WTC11 (cell line): ENCODE data around the gene SLC2A10. TPM values are rescaled to one million over a fixed set of nuclear protein-coding genes. Genes with fewer than 3 reads are reported as not detected.

Experiments used
- ATAC-seq: fragments of 200-7000 bp; cut with Tn5 transposase; 2 replicates; pipeline ENCODE4 v1.10.0; 2021; ENCODE audit warnings: mild to moderate bottlenecking, moderate library complexity
- CTCF ChIA-PET: fragments of 300-600 bp; sonication (Branson Sonifier 250); formaldehyde crosslinking; loops from one replicate; lab custom pipeline; 2021; ENCODE audit warnings: antibody characterized with exemption; lab: Charles Lee
- POLR2A ChIA-PET: fragments of 350-600 bp; sonication (Branson Sonifier 250); formaldehyde crosslinking; loops from one replicate; lab custom pipeline; 2021; ENCODE audit warnings: antibody characterized with exemption; lab: Charles Lee
- DNase-seq: peaks from one replicate; pipeline ENCODE4 v3.0.0; 2021; ENCODE audit warnings: low spot score
- H3K27ac Mint-ChIP-seq: 2 replicates; pipeline ENCODE4 v1.8.0; 2021; ENCODE audit warnings: mixed read lengths
- H3K27me3 Mint-ChIP-seq: 2 replicates; pipeline ENCODE4 v1.8.0; 2021; ENCODE audit warnings: low read depth, mild to moderate bottlenecking, moderate library complexity, mixed read lengths
- H3K36me3 Mint-ChIP-seq: 2 replicates; pipeline ENCODE4 v1.8.0; 2021; ENCODE audit warnings: mixed read lengths
- H3K4me1 Mint-ChIP-seq: 2 replicates; pipeline ENCODE4 v1.8.0; 2022; ENCODE audit warnings: mixed read lengths
- H3K4me3 Mint-ChIP-seq: 2 replicates; pipeline ENCODE4 v1.8.0; 2021; ENCODE audit warnings: mild to moderate bottlenecking, moderate library complexity, mixed read lengths
- H3K9me3 Mint-ChIP-seq: 2 replicates; pipeline ENCODE4 v1.8.0; 2021; ENCODE audit warnings: mixed read lengths
- CDX4 ChIP-seq: fragments of 250-450 bp; sonication (Bioruptor Pico); IDR thresholded peaks from 2 replicates; pipeline ENCODE4 v1.9.0; 2021; ENCODE audit warnings: moderate library complexity, mild to moderate bottlenecking, inconsistent platforms, borderline replicate concordance
- ELF4 ChIP-seq: sonication (generic); formaldehyde crosslinking; IDR thresholded peaks from 2 replicates; pipeline ENCODE4 v1.8.1; 2022; ENCODE audit warnings: low read depth, mild to moderate bottlenecking, moderate library complexity, missing genetic modification reagents
- EMX1 ChIP-seq: fragments of 250-450 bp; sonication (Bioruptor Pico); IDR thresholded peaks from 2 replicates; pipeline ENCODE4 v1.8.0; 2021; ENCODE audit warnings: mild to moderate bottlenecking
- ERG ChIP-seq: fragments of 250-450 bp; sonication (Bioruptor Pico); IDR thresholded peaks from 2 replicates; pipeline ENCODE4 v1.8.0; 2021; ENCODE audit warnings: mild to moderate bottlenecking
- GABPB1 ChIP-seq: sonication (generic); formaldehyde crosslinking; IDR thresholded peaks from 2 replicates; pipeline ENCODE4 v1.8.1; 2023; ENCODE audit warnings: mild to moderate bottlenecking, missing genetic modification reagents
- GRHL2 ChIP-seq: fragments of 250-450 bp; sonication (Bioruptor Pico); IDR thresholded peaks from 2 replicates; pipeline ENCODE4 v1.8.0; 2022; ENCODE audit warnings: mild to moderate bottlenecking, moderate library complexity; ENCODE audit not compliant: insufficient replicate concordance, severe bottlenecking
- GTF2I ChIP-seq: fragments of 250-450 bp; sonication (Bioruptor Pico); conservative IDR thresholded peaks from 2 replicates; pipeline ENCODE4 v1.4.0; 2021; ENCODE audit warnings: mild to moderate bottlenecking
- KAT7 ChIP-seq: sonication (generic); formaldehyde crosslinking; IDR thresholded peaks from 2 replicates; pipeline ENCODE4 v1.8.1; 2023; ENCODE audit warnings: missing genetic modification reagents, mild to moderate bottlenecking, borderline replicate concordance
- MYBL2 ChIP-seq: sonication (generic); formaldehyde crosslinking; IDR thresholded peaks from 2 replicates; pipeline ENCODE4 v1.8.1; 2023; ENCODE audit warnings: mild to moderate bottlenecking, moderate library complexity, missing genetic modification reagents
- NFATC4 ChIP-seq: fragments of 250-450 bp; sonication (Bioruptor Pico); IDR thresholded peaks from 2 replicates; pipeline ENCODE4 v1.9.0; 2021; ENCODE audit warnings: mild to moderate bottlenecking
- NR2C2 ChIP-seq: sonication (generic); formaldehyde crosslinking; IDR thresholded peaks from 2 replicates; pipeline ENCODE4 v1.8.0; 2022; ENCODE audit warnings: mild to moderate bottlenecking, missing genetic modification reagents
- SMAD3 ChIP-seq: sonication (generic); formaldehyde crosslinking; IDR thresholded peaks from 2 replicates; pipeline ENCODE4 v1.8.0; 2022; ENCODE audit warnings: missing genetic modification reagents, mild to moderate bottlenecking, borderline replicate concordance
- SMAD4 ChIP-seq: sonication (generic); formaldehyde crosslinking; IDR thresholded peaks from 2 replicates; pipeline ENCODE4 v1.8.0; 2022; ENCODE audit warnings: mild to moderate bottlenecking, missing genetic modification reagents
- ZNF121 ChIP-seq: sonication (generic); formaldehyde crosslinking; IDR thresholded peaks from 2 replicates; pipeline ENCODE4 v1.8.0; 2023; ENCODE audit warnings: missing genetic modification reagents
- ZNF232 ChIP-seq: sonication (generic); formaldehyde crosslinking; IDR thresholded peaks from 2 replicates; pipeline ENCODE4 v1.8.0; 2022; ENCODE audit warnings: mild to moderate bottlenecking, missing genetic modification reagents
- ZNF396 ChIP-seq: fragments of 250-450 bp; sonication (Bioruptor Pico); IDR thresholded peaks from 2 replicates; pipeline ENCODE4 v1.8.0; 2021; ENCODE audit warnings: mild to moderate bottlenecking, moderate library complexity, borderline replicate concordance
- total RNA-seq: library from RNA; stranded (reverse); gene quantifications from 3 replicates; pipeline ENCODE4 v1.2.3, GENCODE V29; 2021
- TF ChIP-seq, protein P1 (sequence below): sonication (generic); formaldehyde crosslinking; IDR thresholded peaks from 2 replicates; pipeline ENCODE4 v1.8.0; 2022; ENCODE audit warnings: mild to moderate bottlenecking, missing genetic modification reagents
- TF ChIP-seq, protein P2 (sequence below): sonication (generic); formaldehyde crosslinking; IDR thresholded peaks from 2 replicates; pipeline ENCODE4 v1.8.1; 2023; ENCODE audit warnings: mild to moderate bottlenecking, missing genetic modification reagents, borderline replicate concordance
- TF ChIP-seq, protein P3 (sequence below): sonication (generic); formaldehyde crosslinking; IDR thresholded peaks from 2 replicates; pipeline ENCODE4 v1.8.0; 2023; ENCODE audit warnings: mild to moderate bottlenecking, missing genetic modification reagents
- TF ChIP-seq, protein P4 (sequence below): sonication (generic); formaldehyde crosslinking; IDR thresholded peaks from 2 replicates; pipeline ENCODE4 v1.8.1; 2022; ENCODE audit warnings: missing genetic modification reagents, borderline replicate concordance

The SLC2A10 gene
- total RNA-seq, 1 experiment from 2014 or later, result 8.0 TPM

DNA sequence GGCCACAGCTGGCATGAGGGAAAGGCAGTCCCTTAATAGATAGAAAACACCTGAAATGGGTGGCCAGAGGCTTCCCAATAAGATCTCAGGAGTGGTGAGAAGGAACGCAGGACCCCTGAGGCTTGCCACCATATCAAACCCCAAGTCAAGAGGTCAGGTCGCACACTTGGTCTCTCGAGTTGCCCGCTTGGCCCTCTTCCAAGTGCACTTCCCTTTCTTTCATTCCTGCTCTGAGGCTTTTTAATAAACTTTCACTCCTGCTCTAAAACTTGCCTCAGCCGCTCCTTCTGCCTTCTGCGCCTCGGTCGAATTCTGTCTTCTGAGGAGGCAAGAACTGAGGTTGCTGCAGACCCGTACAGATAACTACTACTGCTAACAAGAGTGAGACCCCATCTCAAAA is 64.2 kb downstream of the SLC2A10 start (continued):
- TF ChIP-seq CDX4 (no peak), KAT7 (CRISPR knock-in tag) (no peak), MYBL2 (CRISPR knock-in tag) (no peak)
- TF ChIP-seq, protein P1, sequence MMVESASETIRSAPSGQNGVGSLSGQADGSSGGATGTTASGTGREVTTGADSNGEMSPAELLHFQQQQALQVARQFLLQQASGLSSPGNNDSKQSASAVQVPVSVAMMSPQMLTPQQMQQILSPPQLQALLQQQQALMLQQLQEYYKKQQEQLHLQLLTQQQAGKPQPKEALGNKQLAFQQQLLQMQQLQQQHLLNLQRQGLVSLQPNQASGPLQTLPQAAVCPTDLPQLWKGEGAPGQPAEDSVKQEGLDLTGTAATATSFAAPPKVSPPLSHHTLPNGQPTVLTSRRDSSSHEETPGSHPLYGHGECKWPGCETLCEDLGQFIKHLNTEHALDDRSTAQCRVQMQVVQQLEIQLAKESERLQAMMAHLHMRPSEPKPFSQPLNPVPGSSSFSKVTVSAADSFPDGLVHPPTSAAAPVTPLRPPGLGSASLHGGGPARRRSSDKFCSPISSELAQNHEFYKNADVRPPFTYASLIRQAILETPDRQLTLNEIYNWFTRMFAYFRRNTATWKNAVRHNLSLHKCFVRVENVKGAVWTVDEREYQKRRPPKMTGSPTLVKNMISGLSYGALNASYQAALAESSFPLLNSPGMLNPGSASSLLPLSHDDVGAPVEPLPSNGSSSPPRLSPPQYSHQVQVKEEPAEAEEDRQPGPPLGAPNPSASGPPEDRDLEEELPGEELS (CRISPR knock-in tag), result no peak

- Mint-ChIP-seq H3K27ac (no peak overlapping the region), H3K4me1 (peaks cover 15% of the 10 kb centered on the region), H3K27me3 (no peaks in the 10 kb centered on the region; the same call in 1 of the 2 replicates), H3K4me3 (no peak overlapping the region), H3K36me3 (no peaks in the 10 kb centered on the region), H3K9me3 (peaks cover 8% of the 10 kb centered on the region)
- no peak for TF ChIP-seq SMAD4 (CRISPR knock-in tag)
- no peak for TF ChIP-seq ERG
- no peak for TF ChIP-seq SMAD3 (CRISPR knock-in tag)
- POLR2A ChIA-PET, result no interaction called here
- DNase-seq (no peak), ATAC-seq (no peak)
- CTCF ChIA-PET, result interaction anchor here (1.7 kb wide), 1 partner anchor 21 kb away, joined by 3 read pairs; no protein-coding TSS in a partner anchor
Observed at GRCh38 chr20:46774236-46774635, 64.8 kb downstream of the SLC2A10 start.

GRCh38 chr20:46774943-46775560 is 65.6 kb downstream of the SLC2A10 start:
- H3K36me3 Mint-ChIP-seq, result no peaks in the 10 kb centered on the region
- no peak for DNase-seq
- no peak overlapping the region for H3K27ac Mint-ChIP-seq
- H3K4me1 Mint-ChIP-seq, result peaks cover 18% of the 10 kb centered on the region
- CTCF ChIA-PET, result no interaction called here
- POLR2A ChIA-PET, result no interaction called here
- ATAC-seq, result no peak
- no peak overlapping the region for H3K4me3 Mint-ChIP-seq
- peaks cover 8% of the 10 kb centered on the region for H3K9me3 Mint-ChIP-seq
- no peaks in the 10 kb centered on the region; the same call in 1 of the 2 replicates for H3K27me3 Mint-ChIP-seq
- TF ChIP-seq ELF4, result no peak
- TF ChIP-seq GTF2I (CRISPR knock-in tag), result no peak
- no peak for TF ChIP-seq ERG
- TF ChIP-seq GABPB1 (CRISPR knock-in tag), result no peak
- TF ChIP-seq ZNF232, result no peak
- TF ChIP-seq, protein P2, sequence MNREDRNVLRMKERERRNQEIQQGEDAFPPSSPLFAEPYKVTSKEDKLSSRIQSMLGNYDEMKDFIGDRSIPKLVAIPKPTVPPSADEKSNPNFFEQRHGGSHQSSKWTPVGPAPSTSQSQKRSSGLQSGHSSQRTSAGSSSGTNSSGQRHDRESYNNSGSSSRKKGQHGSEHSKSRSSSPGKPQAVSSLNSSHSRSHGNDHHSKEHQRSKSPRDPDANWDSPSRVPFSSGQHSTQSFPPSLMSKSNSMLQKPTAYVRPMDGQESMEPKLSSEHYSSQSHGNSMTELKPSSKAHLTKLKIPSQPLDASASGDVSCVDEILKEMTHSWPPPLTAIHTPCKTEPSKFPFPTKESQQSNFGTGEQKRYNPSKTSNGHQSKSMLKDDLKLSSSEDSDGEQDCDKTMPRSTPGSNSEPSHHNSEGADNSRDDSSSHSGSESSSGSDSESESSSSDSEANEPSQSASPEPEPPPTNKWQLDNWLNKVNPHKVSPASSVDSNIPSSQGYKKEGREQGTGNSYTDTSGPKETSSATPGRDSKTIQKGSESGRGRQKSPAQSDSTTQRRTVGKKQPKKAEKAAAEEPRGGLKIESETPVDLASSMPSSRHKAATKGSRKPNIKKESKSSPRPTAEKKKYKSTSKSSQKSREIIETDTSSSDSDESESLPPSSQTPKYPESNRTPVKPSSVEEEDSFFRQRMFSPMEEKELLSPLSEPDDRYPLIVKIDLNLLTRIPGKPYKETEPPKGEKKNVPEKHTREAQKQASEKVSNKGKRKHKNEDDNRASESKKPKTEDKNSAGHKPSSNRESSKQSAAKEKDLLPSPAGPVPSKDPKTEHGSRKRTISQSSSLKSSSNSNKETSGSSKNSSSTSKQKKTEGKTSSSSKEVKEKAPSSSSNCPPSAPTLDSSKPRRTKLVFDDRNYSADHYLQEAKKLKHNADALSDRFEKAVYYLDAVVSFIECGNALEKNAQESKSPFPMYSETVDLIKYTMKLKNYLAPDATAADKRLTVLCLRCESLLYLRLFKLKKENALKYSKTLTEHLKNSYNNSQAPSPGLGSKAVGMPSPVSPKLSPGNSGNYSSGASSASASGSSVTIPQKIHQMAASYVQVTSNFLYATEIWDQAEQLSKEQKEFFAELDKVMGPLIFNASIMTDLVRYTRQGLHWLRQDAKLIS, result no peak
- no peak for TF ChIP-seq ZNF396 (CRISPR knock-in tag)
- no peak for TF ChIP-seq EMX1
- no peak for TF ChIP-seq GRHL2 (CRISPR knock-in tag)
- TF ChIP-seq ZNF121 (CRISPR knock-in tag), result no peak
- TF ChIP-seq, protein P3, sequence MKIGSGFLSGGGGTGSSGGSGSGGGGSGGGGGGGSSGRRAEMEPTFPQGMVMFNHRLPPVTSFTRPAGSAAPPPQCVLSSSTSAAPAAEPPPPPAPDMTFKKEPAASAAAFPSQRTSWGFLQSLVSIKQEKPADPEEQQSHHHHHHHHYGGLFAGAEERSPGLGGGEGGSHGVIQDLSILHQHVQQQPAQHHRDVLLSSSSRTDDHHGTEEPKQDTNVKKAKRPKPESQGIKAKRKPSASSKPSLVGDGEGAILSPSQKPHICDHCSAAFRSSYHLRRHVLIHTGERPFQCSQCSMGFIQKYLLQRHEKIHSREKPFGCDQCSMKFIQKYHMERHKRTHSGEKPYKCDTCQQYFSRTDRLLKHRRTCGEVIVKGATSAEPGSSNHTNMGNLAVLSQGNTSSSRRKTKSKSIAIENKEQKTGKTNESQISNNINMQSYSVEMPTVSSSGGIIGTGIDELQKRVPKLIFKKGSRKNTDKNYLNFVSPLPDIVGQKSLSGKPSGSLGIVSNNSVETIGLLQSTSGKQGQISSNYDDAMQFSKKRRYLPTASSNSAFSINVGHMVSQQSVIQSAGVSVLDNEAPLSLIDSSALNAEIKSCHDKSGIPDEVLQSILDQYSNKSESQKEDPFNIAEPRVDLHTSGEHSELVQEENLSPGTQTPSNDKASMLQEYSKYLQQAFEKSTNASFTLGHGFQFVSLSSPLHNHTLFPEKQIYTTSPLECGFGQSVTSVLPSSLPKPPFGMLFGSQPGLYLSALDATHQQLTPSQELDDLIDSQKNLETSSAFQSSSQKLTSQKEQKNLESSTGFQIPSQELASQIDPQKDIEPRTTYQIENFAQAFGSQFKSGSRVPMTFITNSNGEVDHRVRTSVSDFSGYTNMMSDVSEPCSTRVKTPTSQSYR (CRISPR knock-in tag), result no peak
- TF ChIP-seq NR2C2 (CRISPR knock-in tag), result no peak
- TF ChIP-seq NFATC4 (CRISPR knock-in tag), result no peak
- TF ChIP-seq, protein P4, sequence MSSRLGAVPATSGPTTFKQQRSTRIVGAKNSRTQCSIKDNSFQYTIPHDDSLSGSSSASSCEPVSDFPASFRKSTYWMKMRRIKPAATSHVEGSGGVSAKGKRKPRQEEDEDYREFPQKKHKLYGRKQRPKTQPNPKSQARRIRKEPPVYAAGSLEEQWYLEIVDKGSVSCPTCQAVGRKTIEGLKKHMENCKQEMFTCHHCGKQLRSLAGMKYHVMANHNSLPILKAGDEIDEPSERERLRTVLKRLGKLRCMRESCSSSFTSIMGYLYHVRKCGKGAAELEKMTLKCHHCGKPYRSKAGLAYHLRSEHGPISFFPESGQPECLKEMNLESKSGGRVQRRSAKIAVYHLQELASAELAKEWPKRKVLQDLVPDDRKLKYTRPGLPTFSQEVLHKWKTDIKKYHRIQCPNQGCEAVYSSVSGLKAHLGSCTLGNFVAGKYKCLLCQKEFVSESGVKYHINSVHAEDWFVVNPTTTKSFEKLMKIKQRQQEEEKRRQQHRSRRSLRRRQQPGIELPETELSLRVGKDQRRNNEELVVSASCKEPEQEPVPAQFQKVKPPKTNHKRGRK (CRISPR knock-in tag), result no peak
